Dermis microvascular lymphatic vessel endothelial cell (primary cell): Measurements from ENCODE around the gene WWTR1. TPM values are rescaled to one million over a fixed set of nuclear protein-coding genes. Genes with fewer than 3 reads are reported as not detected.

Source experiments
- DNase-seq, 2 donors: peaks; one replicate each; pipeline versions ENCODE4 v3.0.0 to v3.0.0-alpha.2; 2010; ENCODE audit warnings: low read depth in 2 of 2
- total RNA-seq: library from RNA; depleted of rRNA; stranded (reverse); fragments of >200 nt; gene quantifications from 2 replicates; pipeline ENCODE4 v1.2.1, GENCODE V29; 2014

The WWTR1 gene
- total RNA-seq, 1 donor from 2014 or later: 94.6 TPM

- no peak for DNase-seq
Measured at GRCh38 chr3:149571381-149571780, 86.4 kb downstream of the WWTR1 start.

DNA sequence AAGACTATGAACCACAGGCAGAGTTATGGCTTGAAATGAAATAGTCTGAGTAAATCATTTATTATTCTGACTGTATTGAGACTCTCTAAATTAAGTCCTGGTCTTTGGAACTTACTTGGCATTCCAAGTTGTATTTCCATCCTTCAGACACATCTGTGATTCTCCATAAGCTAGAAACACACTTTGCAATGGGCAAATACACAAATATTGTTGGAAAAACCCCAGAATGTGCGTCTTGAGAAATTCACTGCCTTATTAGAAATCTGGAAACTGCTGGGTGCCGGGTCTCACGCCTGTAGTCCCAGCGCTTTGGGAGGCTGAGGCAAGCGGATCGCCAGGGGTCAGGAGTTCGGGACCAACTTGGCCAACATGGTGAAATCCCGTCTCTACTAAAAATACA lies 87.8 kb downstream of the WWTR1 start:
- no peak for DNase-seq

- DNase-seq: no peak
Measured at GRCh38 chr3:149567381-149567780, 90.4 kb downstream of the WWTR1 start.

DNA sequence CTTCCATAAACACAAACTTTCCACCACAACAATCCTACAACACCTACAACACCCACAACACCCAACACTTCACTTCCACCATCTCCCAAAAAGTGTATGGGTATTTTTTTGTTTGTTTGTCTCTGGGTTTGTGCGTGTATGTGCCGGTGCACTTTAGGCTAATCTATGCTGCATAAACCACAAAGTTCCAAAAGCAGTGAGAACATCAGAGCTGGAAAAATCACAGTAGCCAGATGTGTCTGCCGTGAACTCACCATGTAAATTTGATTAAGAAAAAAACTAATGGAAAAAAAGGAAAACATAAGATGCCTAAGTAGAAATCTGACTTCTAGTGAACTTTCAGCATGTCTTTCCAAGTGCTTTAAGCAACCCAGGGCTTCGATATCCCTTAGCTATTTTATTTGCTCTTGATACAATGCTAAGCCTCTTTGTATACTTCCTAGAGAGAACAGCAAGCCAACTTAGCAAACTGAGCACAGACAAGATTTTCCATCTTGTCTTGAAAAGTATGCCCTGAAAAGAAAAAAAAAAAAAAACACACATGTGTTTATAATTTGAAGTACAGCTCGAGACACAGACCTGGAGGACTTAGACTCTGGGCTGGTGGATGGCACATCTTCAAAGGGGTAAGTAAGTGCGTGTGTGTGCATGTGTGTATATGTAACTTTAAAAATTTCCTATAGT lies 91.4 kb downstream of the WWTR1 start:
- no peak for DNase-seq

- DNase-seq: no peak
Measured at GRCh38 chr3:149564079-149564478, 93.7 kb downstream of the WWTR1 start.

DNA sequence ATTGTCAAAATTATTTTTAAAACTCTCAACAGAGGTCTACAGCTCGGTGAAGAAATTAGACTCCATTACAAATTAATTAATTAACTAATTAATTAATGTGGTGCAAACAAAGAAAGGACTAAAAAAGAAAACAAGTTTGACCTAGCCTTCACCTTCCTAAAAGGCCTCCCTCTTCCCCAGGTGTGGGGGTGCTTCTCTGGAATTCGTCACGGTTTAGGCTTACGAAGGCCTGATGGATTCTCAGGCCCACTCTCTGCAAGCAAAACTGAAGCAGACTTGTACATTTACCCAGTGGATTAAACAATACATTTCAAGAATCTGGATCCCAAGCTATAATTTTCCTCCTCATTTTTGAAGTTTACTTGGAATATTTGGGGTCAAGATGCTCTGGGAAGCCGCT lies 94.7 kb downstream of the WWTR1 start:
- DNase-seq: no peak

DNA sequence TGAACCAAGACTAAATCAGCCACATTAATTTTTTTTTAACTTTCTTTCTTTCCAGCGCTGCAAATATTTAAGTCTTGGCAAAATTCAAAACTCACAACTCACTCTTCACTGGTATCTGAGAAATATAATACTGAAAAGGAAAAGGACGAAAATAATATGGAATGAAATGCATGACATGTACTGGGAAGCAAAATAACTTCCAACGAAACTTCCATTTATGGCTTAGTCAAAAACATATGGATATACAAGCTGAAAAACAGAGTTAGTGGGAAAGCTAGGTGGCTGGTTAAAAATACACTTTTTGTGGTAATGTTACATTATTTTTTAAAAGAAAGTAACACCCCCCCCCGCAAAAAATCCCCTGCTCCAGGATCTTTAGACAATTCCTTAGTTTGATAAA lies 97.2 kb downstream of the WWTR1 start:
- no peak for DNase-seq

GRCh38 chr3:149560001-149560400 lies 97.8 kb downstream of the WWTR1 start:
- DNase-seq: no peak

GRCh38 chr3:149559525-149559924 lies 98.3 kb downstream of the WWTR1 start:
- DNase-seq: peak in 1 of 2 donors; percentile 68

- DNase-seq: no peak
Measured at GRCh38 chr3:149555927-149556326, 101.9 kb downstream of the WWTR1 start.

- DNase-seq: peak; percentile 97 to 98
Measured at GRCh38 chr3:149554826-149555225, 103.0 kb downstream of the WWTR1 start.

DNA sequence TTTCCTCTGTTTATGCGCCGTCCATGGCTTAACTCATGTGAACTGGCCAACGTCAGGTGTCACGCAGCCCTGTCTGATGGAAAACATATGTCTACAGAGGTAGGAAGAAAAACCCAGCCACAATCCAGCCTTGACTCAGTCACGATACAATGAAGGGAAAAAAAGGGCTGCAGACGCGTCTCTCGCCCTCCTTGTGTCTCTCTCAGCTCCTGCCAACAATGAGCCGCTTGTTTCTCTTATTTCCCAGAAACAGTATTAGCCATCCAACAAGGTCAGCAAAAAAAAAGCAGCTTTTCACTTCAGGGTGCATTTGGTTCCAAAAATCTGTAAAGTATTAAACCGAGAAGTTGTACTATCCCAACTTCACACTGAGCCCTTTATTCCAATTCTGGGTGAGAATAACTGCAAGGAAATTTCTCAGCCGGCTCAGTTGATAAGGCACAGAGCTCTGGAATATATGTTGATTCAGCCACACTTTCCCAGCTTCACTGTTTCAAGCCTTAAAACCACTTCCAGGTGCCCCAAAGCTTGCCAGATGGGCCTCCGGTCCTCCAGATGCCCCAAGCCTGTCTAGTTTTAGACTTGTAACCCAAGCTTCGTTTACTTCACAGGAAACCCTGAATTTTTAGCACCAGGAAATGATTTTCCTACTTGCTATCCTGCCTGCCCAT lies 103.9 kb downstream of the WWTR1 start:
- DNase-seq: peak in 1 of 2 donors; percentile 83

- DNase-seq: no peak
Measured at GRCh38 chr3:149552700-149553099, 105.1 kb downstream of the WWTR1 start.

DNA sequence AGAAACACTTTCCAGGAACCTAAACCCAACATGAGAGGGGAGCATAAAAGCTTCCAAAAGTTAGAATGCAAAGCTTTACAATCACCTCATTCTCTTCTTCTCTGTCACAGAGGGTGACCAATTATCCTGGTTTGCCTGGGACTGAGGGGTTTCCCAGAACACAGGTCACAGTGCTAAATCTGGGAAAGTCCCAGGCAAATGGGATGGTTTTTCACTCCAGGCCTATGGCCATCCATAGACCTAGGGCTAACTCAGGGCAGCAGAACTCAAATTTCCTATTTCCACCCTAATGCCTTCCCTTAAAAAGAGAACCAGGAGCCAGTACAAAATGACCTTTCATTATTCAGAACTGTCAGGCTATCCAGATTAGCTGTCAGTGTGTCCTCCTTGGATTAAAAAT lies 106.3 kb downstream of the WWTR1 start:
- DNase-seq: peak in 1 of 2 donors; percentile 53

DNA sequence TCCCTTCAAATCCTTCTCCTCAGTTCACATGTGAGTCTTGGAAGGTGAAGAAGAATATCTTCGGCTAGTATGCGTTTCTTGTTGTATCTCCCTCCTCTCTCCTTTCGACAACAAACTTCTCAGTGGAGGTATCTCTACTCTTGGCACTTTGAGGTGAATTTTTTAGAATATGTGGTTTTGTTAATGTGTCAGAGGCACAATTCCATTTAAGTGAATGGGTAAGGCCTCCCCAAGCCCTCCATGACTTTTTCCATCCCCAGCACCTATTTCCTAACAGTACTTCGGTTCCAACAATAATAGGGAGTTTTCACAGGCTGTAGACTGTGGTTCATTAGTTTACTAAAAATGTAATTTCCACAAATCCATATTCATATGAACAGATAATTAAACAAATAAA lies 109.2 kb downstream of the WWTR1 start:
- no peak for DNase-seq

DNA sequence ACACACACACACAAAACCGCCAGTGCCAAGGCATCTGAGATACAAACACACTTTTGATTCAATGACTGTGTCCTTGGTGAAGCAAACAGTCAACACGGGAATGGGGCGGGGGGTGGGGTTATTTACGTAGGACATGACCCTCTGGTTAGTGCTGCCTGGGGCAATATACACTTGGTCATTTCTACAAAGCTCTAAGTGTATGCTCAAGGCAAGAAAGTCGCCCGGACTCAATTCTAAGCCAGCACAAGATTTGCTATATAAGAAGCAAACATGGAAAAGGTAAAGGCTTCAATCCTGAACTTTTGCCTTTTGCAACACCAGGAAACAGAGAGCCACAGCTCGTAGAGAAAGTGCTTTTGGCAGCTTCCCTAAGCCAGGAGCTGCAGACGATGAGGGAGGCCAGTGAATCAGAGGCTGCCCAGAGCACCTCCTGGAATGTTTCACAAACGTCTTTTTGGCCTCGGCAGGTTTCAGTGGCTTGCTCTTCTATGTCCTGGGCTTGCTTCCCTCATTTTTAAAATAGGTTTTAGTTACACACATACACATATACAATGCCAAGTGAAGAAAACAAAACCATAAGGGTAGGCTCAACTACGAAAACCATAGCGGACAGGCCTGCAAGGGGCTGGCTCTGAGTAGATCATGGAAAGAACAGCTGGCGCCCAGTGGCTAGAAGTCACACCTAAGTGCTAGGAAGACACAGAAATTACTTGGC lies 109.7 kb downstream of the WWTR1 start:
- peak in 1 of 2 donors; percentile 52 for DNase-seq

- DNase-seq: no peak
Measured at GRCh38 chr3:149547413-149547812, 110.4 kb downstream of the WWTR1 start.

DNA sequence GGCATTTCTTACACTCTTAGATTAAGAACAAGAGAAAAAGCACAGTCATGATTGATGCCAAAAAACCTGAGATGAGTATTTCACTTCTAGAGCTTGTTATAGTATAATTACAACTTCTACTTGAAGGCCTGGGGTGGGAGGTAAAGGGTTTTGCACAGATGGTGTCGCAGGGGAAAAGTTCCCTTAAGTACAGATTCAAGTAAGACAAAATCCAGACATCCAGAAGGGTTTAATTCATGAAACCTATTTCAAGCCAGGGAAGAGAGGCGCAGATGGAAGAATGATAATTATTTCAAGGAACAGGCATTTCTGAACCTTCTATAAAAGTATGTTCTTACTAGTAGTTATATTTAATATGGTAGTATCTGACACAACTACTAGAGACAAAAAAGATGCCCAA lies 112.8 kb downstream of the WWTR1 start:
- DNase-seq: no peak

GRCh38 chr3:149542375-149543312 lies 115.2 kb downstream of the WWTR1 start:
- DNase-seq: peak in 1 of 2 donors; percentile 73

DNA sequence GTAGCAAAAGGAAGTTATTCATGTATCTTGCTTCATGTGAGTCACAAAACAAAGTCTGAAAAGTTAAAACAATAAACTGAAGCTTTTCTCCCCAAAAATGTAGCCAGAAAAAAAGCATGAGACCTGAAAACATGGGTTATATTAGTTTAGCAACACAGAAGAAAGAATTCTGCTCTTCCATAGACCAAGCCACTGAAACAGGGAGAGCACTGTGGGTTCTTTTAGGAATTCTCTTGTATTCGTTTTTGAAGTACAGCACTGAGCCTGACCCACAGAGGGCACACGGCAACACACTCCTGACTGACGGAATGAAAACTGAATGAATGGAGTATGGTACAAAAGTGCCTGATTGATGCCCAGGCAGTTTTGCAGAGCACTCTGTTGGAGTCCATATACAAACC lies 116.7 kb downstream of the WWTR1 start:
- peak in 1 of 2 donors; percentile 58 for DNase-seq

DNA sequence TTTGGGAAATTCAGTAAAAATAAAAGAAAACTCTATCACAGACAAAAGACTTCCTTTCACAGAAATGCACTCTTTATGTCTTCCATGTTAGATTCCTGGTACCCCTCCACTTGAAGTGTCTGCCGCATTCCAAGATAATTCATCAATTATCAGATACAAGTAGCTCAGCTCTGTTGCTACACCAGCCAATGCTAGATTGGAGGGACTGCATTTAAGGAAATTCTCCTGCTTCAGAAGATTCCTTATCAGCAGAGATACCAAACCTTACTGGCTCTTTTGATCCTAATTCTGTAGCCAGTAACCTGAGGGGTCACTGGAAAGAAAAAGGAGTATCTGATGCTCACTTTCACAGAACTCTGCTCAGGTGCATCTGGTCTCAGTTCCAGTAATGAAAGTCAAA lies 119.5 kb downstream of the WWTR1 start:
- DNase-seq: no peak

GRCh38 chr3:149536429-149536828 lies 121.4 kb downstream of the WWTR1 start:
- peak; percentile 61 to 74 for DNase-seq
